Keratinocyte (primary cell): Measurements from ENCODE around the gene PRSS1.

Experiments used
- EZH2 ChIP-seq: IDR thresholded peaks from one replicate; pipeline ENCODE4 v1.6.1; 2012; ENCODE audit warnings: inconsistent platforms, mild to moderate bottlenecking, low read length, moderate library complexity
- TF ChIP-seq, protein P1 (sequence below), 3 experiments: IDR thresholded peaks in 1 of 3; conservative IDR thresholded peaks in 1 of 3; optimal IDR thresholded peaks in 1 of 3; 2 replicates in 2 of 3; 3 replicates in 1 of 3; pipeline versions ENCODE3 to v1.5.1; 2011; ENCODE audit warnings: low read length in 3 of 3, mild to moderate bottlenecking in 3 of 3, moderate library complexity in 2 of 3, control low read depth in 1 of 3, inconsistent platforms in 1 of 3; ENCODE audit not compliant: insufficient read depth in 2 of 3; ENCODE audit errors: extremely low read depth in 1 of 3

DNA sequence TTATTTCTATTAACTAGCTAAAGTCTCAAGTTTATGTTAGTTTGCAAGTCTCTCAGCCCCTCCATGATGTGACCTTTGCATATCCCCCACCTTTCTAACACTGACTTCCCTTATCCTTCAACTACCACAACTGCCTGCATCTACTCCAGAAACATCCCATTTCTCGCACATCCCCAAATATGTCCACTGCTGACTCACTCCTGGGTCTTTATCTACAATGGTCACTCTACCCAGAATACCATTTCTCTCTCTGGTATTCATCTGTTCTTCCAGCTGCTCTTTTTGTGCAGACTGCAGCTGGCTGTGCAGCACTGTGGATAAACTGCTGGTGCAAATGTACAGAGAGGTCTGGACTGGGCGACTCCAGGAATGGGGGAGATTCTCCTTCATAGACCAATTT lies 32.7 kb upstream of the PRSS1 start:
- TF ChIP-seq, protein P1, sequence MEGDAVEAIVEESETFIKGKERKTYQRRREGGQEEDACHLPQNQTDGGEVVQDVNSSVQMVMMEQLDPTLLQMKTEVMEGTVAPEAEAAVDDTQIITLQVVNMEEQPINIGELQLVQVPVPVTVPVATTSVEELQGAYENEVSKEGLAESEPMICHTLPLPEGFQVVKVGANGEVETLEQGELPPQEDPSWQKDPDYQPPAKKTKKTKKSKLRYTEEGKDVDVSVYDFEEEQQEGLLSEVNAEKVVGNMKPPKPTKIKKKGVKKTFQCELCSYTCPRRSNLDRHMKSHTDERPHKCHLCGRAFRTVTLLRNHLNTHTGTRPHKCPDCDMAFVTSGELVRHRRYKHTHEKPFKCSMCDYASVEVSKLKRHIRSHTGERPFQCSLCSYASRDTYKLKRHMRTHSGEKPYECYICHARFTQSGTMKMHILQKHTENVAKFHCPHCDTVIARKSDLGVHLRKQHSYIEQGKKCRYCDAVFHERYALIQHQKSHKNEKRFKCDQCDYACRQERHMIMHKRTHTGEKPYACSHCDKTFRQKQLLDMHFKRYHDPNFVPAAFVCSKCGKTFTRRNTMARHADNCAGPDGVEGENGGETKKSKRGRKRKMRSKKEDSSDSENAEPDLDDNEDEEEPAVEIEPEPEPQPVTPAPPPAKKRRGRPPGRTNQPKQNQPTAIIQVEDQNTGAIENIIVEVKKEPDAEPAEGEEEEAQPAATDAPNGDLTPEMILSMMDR (optimal IDR thresholded peaks at IDR 0.05 in 1 of 3, IDR thresholded peaks at IDR 0.05 in 1 of 3, conservative IDR thresholded peaks at IDR 0.05 in 1 of 3; ENCODE audit: extremely low read depth in 1 of 3, insufficient read depth in 2 of 3, low read length in 3 of 3), result no peak
- TF ChIP-seq EZH2, result no peak
